ENCODE data around the gene TMEM207. TPM values are rescaled to one million over a fixed set of nuclear protein-coding genes. Genes with fewer than 3 reads are reported as not detected.

TMEM207 gene
- total RNA-seq, 3 donors from 2014 or later: not detected

- no peaks in the 10 kb centered on the region for H3K4me1 ChIP-seq (ENCODE audit: low read depth)
- H3K4me3 ChIP-seq: no peak overlapping the region
- no peak for DNase-seq
- intact Hi-C loops (cut with DNase I, micrococcal nuclease): loop anchor here in 1 of 2 donors (10.0 kb wide), 2 partner anchors 101 to 201 kb away; partner anchors contain the start of gene CLDN1
- TF ChIP-seq CTCF (IDR thresholded peaks at IDR 0.05): no peak
- no peaks in the 10 kb centered on the region for H3K9me3 ChIP-seq
- H3K36me3 ChIP-seq (ENCODE audit: low read depth): no peaks in the 10 kb centered on the region
- no peak for ATAC-seq
Measured at GRCh38 chr3:190425833-190426232, 23.9 kb downstream of the TMEM207 start.

GRCh38 chr3:190424478-190425439, 24.9 kb downstream of the TMEM207 start:
- no peaks in the 10 kb centered on the region for H3K36me3 ChIP-seq (ENCODE audit: low read depth)
- TF ChIP-seq CTCF (IDR thresholded peaks at IDR 0.05): no peak
- DNase-seq (peak; percentile 35 to 60 (median 59)), ATAC-seq (peak; percentile 79)
- H3K9me3 ChIP-seq: no peaks in the 10 kb centered on the region
- intact Hi-C loops (cut with DNase I, micrococcal nuclease): loop anchor here in 1 of 2 donors (10.0 kb wide), 2 partner anchors 100 to 200 kb away; partner anchors contain the start of gene CLDN1
- H3K4me3 ChIP-seq: no peak overlapping the region
- no peaks in the 10 kb centered on the region for H3K4me1 ChIP-seq (ENCODE audit: low read depth)

GRCh38 chr3:190424108-190424477, 25.6 kb downstream of the TMEM207 start:
- Histone ChIP-seq H3K4me1 (ENCODE audit: low read depth) (no peaks in the 10 kb centered on the region), H3K4me3 (no peak overlapping the region), H3K9me3 (no peaks in the 10 kb centered on the region), H3K36me3 (ENCODE audit: low read depth) (no peaks in the 10 kb centered on the region)
- TF ChIP-seq CTCF (IDR thresholded peaks at IDR 0.05): no peak
- DNase-seq (no peak), ATAC-seq (no peak)
- intact Hi-C loops (cut with DNase I, micrococcal nuclease): loop anchor here in 1 of 2 donors (10.0 kb wide), 2 partner anchors 99 to 199 kb away; partner anchors contain the start of gene CLDN1

GRCh38 chr3:190414297-190414696, 35.4 kb downstream of the TMEM207 start:
- intact Hi-C loops (cut with DNase I, micrococcal nuclease): no loop called here
- Histone ChIP-seq H3K4me3 (no peak overlapping the region), H3K36me3 (ENCODE audit: low read depth) (no peaks in the 10 kb centered on the region), H3K9me3 (no peaks in the 10 kb centered on the region), H3K4me1 (ENCODE audit: low read depth) (no peaks in the 10 kb centered on the region)
- no peak for TF ChIP-seq CTCF (IDR thresholded peaks at IDR 0.05)
- ATAC-seq: no peak
- no peak for DNase-seq

GRCh38 chr3:190404715-190405114, 45.0 kb downstream of the TMEM207 start:
- intact Hi-C loops (cut with DNase I, micrococcal nuclease): no loop called here
- Histone ChIP-seq H3K36me3 (ENCODE audit: low read depth) (no peaks in the 10 kb centered on the region), H3K4me1 (ENCODE audit: low read depth) (no peaks in the 10 kb centered on the region), H3K9me3 (no peaks in the 10 kb centered on the region), H3K4me3 (no peak overlapping the region)
- TF ChIP-seq CTCF (IDR thresholded peaks at IDR 0.05): no peak
- DNase-seq (no peak), ATAC-seq (no peak)
